GM12865 (cell line): ENCODE results near the gene PTPRZ1.
A peak's percentile ranks its signal among the peaks of the same experiment; 100 is the strongest.

ENCODE experiments used
- DNase-seq: peaks from one replicate; pipeline ENCODE4 v3.0.0; 2010; ENCODE audit warnings: low read depth
- H3K4me3 ChIP-seq: 2 replicates; pipeline ENCODE4 v1.5.1; 2011; ENCODE audit warnings: mild to moderate bottlenecking, low read depth, low read length, control low read depth
- CTCF ChIP-seq: IDR thresholded peaks from 2 replicates; pipeline ENCODE4 v1.5.1; 2011; ENCODE audit warnings: low read length, control low read depth, low read depth, inconsistent platforms; ENCODE audit not compliant: insufficient read depth; ENCODE audit errors: missing control alignments

The PTPRZ1 gene

GRCh38 chr7:121966276-121966934 lies 93.4 kb downstream of the PTPRZ1 start:
- H3K4me3 ChIP-seq = no peak overlapping the region

GRCh38 chr7:121966935-121967332 lies 94.0 kb downstream of the PTPRZ1 start:
- DNase-seq = no peak
- no peak overlapping the region for H3K4me3 ChIP-seq
- no peak for TF ChIP-seq CTCF

More at GRCh38 chr7:121966276-121966934, 93.4 kb downstream of the PTPRZ1 start:
- no peak for DNase-seq
- TF ChIP-seq CTCF = no peak

- no peak for DNase-seq
- no peak for TF ChIP-seq CTCF
- H3K4me3 ChIP-seq = no peak overlapping the region
Measured at GRCh38 chr7:121985476-121986030, 112.6 kb downstream of the PTPRZ1 start.

- TF ChIP-seq CTCF = no peak
- no peak for DNase-seq
- H3K4me3 ChIP-seq = no peak overlapping the region
Measured at GRCh38 chr7:121992068-121992467, 119.1 kb downstream of the PTPRZ1 start.

GRCh38 chr7:121994625-121995410 lies 121.9 kb downstream of the PTPRZ1 start:
- H3K4me3 ChIP-seq = no peak overlapping the region
- TF ChIP-seq CTCF = peak; percentile 66
- peak; percentile 75 for DNase-seq

GRCh38 chr7:122006687-122007086 lies 133.7 kb downstream of the PTPRZ1 start:
- TF ChIP-seq CTCF = no peak
- no peak overlapping the region for H3K4me3 ChIP-seq

GRCh38 chr7:122010116-122010515 lies 137.2 kb downstream of the PTPRZ1 start:
- no peak for TF ChIP-seq CTCF
- H3K4me3 ChIP-seq = no peak overlapping the region
- DNase-seq = no peak

More at GRCh38 chr7:122006687-122007086, 133.7 kb downstream of the PTPRZ1 start:
- DNase-seq = no peak
